GM10266 (cell line): ENCODE results near the gene NCOA5.

ENCODE experiments used
- DNase-seq: peaks from one replicate; pipeline ENCODE4 v3.0.0; 2012; ENCODE audit errors: extremely low spot score
- CTCF ChIP-seq: IDR thresholded peaks from 2 replicates; pipeline ENCODE4 v1.5.1; 2012; ENCODE audit warnings: mild to moderate bottlenecking, low read depth; ENCODE audit not compliant: control insufficient read depth, insufficient read depth; ENCODE audit errors: missing control alignments

NCOA5 gene

GRCh38 chr20:46089417-46090388 lies at the start of gene NCOA5:
Gene NCOA5, minus strand, starts transcription at chr20:46089962. Its CDS starts 10,538 bp downstream, at chr20:46079424.
- peak; percentile 98 for DNase-seq
- peak; percentile 74 for TF ChIP-seq CTCF

- no peak for TF ChIP-seq CTCF
- no peak for DNase-seq
Measured at GRCh38 chr20:46139266-46139889, 49.6 kb upstream of the NCOA5 start.

GRCh38 chr20:46137816-46138215 lies 48.1 kb upstream of the NCOA5 start:
- DNase-seq, result no peak
- no peak for TF ChIP-seq CTCF

DNA sequence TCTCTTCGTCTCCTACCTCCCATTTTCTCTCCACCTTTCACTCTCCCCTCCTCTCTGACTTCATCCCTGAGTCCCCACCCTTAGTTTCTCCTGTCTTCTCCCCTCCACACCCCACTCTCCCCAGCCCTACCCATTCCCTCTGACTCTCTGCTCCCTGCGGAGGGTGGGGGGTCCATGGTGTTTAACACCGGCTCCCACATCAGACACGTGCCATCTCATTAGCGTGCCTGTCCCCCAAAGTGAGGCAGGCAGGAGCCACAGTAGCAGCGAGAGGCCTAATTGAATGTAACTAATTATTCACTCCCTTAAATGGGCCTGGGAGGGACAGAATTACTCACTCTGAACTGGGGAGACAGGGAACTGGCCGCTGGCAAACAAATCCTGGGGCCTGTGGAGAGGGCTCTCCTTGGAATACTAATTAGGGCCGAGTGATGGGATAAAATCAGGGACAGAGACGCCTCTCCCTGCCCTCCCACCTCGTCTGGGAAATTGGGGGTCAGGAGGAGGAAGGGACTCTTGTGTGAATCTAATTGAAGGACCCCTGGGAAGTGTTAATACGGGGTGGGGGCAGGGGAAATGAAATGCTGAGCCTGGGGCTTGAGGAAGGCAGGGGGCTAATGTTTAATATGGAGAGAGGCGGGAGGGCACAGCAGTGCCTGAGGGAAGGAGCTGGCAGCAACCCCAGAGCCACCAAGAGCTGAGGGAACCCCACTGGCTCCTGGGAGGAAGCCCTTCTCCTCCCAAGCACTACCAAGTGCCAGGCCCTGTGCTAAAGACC lies 46.3 kb upstream of the NCOA5 start:
- DNase-seq, result no peak
- no peak for TF ChIP-seq CTCF

DNA sequence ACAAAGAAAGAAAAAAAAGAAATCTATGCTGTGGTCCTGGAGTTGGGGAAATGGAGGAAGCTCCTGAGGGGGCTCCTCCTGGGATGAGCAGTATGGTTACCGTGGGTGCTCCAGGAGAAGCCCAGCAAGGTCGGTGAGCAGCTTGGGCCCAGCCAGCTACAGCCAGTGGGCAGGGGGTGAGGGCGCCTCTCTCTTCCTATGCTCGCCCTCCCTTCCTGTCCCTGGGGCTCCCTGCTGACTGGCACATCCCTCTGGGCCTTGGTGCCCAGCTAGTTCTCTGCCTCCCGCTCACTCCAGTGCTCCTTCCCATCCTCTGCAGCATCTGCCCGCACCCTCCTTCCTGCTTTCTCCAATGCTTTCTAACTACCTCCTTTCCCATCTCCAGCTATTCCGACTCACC lies 45.0 kb upstream of the NCOA5 start:
- no peak for DNase-seq
- no peak for TF ChIP-seq CTCF

- TF ChIP-seq CTCF, result no peak
- no peak for DNase-seq
Measured at GRCh38 chr20:46133886-46134654, 44.3 kb upstream of the NCOA5 start.
